ENCODE results near the gene TGOLN2. TPM values are rescaled to one million over a fixed set of nuclear protein-coding genes. Genes with fewer than 3 reads are reported as not detected.

The TGOLN2 gene
- total RNA-seq, 1 experiment from 2014 or later = 43.7 TPM

- Mint-ChIP-seq H3K27me3 (ENCODE audit: low read depth) (no peaks in the 10 kb centered on the region), H3K4me1 (peaks cover 16% of the 10 kb centered on the region), H3K27ac (peak overlapping the region; percentile 49; the same call in 1 of the 2 replicates), H3K9me3 (no peaks in the 10 kb centered on the region), H3K36me3 (peaks cover 26% of the 10 kb centered on the region), H3K4me3 (peak overlapping the region; percentile 100)
- CTCF ChIA-PET = interaction anchor here (0.8 to 1.9 kb wide), 8 partner anchors 13 to 288 kb away, joined by 3 to 11 read pairs (median 3); no protein-coding TSS in a partner anchor
- no peak for ATAC-seq
- TF ChIP-seq FOXP4 (CRISPR knock-in tag; IDR thresholded peaks at IDR 0.05) (no peak), ATF2 (CRISPR knock-in tag; IDR thresholded peaks at IDR 0.05; ENCODE audit: borderline replicate concordance, low read depth) (no peak), ZBTB43 (CRISPR knock-in tag; IDR thresholded peaks at IDR 0.05) (no peak), NFYB (CRISPR knock-in tag; conservative IDR thresholded peaks at IDR 0.05; ENCODE audit: low read depth) (no peak), PRDM15 (CRISPR knock-in tag; IDR thresholded peaks at IDR 0.05) (no peak), SP1 (CRISPR knock-in tag; conservative IDR thresholded peaks at IDR 0.05) (no peak), ETV6 (CRISPR knock-in tag; IDR thresholded peaks at IDR 0.05) (no peak), ATF3 (CRISPR knock-in tag; conservative IDR thresholded peaks at IDR 0.05) (no peak), RELA (CRISPR knock-in tag; IDR thresholded peaks at IDR 0.05; ENCODE audit: borderline replicate concordance) (no peak), FOXP1 (CRISPR knock-in tag; IDR thresholded peaks at IDR 0.05; ENCODE audit: borderline replicate concordance) (no peak), ZNF232 (CRISPR knock-in tag; IDR thresholded peaks at IDR 0.05) (no peak), MXD4 (CRISPR knock-in tag; IDR thresholded peaks at IDR 0.05; ENCODE audit: borderline replicate concordance) (no peak), ZNF317 (CRISPR knock-in tag; IDR thresholded peaks at IDR 0.05; ENCODE audit: borderline replicate concordance, low read depth) (no peak), ZNF532 (CRISPR knock-in tag; IDR thresholded peaks at IDR 0.05; ENCODE audit: borderline replicate concordance) (no peak), ZNF416 (CRISPR knock-in tag; IDR thresholded peaks at IDR 0.05) (no peak), CREM (CRISPR knock-in tag; IDR thresholded peaks at IDR 0.05) (no peak)
- DNase-seq (ENCODE audit: low spot score) = no peak
- POLR2A ChIA-PET = interaction anchor here (1.0 to 1.4 kb wide), 5 partner anchors 26 to 258 kb away, joined by 3 to 11 read pairs (median 6); partner anchors contain the start of genes C2orf68, MAT2A and TGOLN2
These were observed 26.1 kb upstream of the TGOLN2 start for GRCh38 chr2:85353876-85354285.
